ENCODE results near the gene TPM3.

DNA sequence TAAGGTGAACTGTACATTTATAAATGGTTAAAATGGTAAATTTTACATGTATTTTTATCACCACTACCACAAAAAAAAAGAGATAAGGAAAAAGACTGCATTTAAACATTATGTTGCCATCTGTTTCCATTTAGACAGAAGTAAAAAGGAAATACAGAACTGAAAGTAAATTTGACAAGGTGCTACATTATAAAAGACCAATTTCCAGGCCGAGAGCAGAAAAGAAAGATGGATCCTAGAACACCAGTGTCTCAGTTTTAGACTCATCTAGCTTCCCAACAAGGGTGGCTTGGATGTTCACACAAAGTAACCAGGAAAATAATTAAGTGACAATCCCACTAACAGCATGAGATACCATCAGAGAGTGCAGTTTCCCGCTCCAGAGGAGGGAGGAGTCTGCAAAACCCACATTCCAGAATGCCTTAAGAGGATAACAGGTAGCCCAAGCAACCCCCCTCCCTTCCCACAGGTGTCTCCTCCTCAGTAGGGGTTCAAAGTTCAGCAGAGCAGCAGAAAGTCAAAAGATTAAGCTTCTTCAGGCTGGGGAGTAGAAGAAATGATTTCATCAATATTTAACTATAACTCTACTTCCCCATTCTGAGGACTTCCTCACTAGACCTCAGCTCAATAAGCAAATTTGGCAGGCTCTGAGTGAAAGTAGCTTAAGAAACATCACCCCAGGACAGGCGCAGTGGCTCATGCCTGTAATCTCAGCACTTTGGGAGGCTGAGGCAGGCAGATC lies 11.8 kb downstream of the TPM3 start:
- TF ChIP-seq, protein P1, sequence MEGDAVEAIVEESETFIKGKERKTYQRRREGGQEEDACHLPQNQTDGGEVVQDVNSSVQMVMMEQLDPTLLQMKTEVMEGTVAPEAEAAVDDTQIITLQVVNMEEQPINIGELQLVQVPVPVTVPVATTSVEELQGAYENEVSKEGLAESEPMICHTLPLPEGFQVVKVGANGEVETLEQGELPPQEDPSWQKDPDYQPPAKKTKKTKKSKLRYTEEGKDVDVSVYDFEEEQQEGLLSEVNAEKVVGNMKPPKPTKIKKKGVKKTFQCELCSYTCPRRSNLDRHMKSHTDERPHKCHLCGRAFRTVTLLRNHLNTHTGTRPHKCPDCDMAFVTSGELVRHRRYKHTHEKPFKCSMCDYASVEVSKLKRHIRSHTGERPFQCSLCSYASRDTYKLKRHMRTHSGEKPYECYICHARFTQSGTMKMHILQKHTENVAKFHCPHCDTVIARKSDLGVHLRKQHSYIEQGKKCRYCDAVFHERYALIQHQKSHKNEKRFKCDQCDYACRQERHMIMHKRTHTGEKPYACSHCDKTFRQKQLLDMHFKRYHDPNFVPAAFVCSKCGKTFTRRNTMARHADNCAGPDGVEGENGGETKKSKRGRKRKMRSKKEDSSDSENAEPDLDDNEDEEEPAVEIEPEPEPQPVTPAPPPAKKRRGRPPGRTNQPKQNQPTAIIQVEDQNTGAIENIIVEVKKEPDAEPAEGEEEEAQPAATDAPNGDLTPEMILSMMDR (IDR thresholded peaks at IDR 0.05) = no peak
- no peak for TF ChIP-seq POLR2A (IDR thresholded peaks at IDR 0.05)
